Bronchial epithelial cell (primary cell): Measurements from ENCODE around the gene TRIM69. TPM values are rescaled to one million over a fixed set of nuclear protein-coding genes. Genes with fewer than 3 reads are reported as not detected.
"Not testable (repeated sequence)": the region's sequence is repeated elsewhere in the genome, so short reads cannot be mapped to it uniquely, and the experiment has no call there.

Source experiments
- DNase-seq: peaks from one replicate; pipeline ENCODE4 v3.0.0-alpha.2; 2010; ENCODE audit warnings: low read depth
- FAIRE-seq: peaks from 2 replicates; lab custom pipeline; 2011; peaks lifted over from hg19 to GRCh38; lab: Jason Lieb, UNC
- H3K27me3 ChIP-seq: 2 replicates; pipeline ENCODE4 v1.5.1; 2011; ENCODE audit warnings: low read length; ENCODE audit not compliant: control insufficient read depth, insufficient read depth
- H3K36me3 ChIP-seq: 2 replicates; pipeline ENCODE4 v1.5.1; 2011; ENCODE audit warnings: low read length; ENCODE audit not compliant: control insufficient read depth, insufficient read depth
- H3K4me3 ChIP-seq: 2 replicates; pipeline ENCODE4 v1.5.1; 2011; ENCODE audit warnings: mild to moderate bottlenecking, low read depth, low read length, control low read depth
- total RNA-seq: library from RNA; depleted of rRNA; stranded (reverse); fragments of >200 nt; gene quantifications from 2 replicates; pipeline ENCODE4 v1.2.1, GENCODE V29; 2014
- TF ChIP-seq, protein P1 (sequence below): IDR thresholded peaks from 2 replicates; pipeline ENCODE4 v1.5.1; 2011; ENCODE audit warnings: mild to moderate bottlenecking, moderate library complexity, low read length, control low read depth, inconsistent platforms; ENCODE audit not compliant: insufficient read depth, severe bottlenecking

Gene TRIM69
- total RNA-seq, 1 donor from 2014 or later = 7.1 TPM

DNA sequence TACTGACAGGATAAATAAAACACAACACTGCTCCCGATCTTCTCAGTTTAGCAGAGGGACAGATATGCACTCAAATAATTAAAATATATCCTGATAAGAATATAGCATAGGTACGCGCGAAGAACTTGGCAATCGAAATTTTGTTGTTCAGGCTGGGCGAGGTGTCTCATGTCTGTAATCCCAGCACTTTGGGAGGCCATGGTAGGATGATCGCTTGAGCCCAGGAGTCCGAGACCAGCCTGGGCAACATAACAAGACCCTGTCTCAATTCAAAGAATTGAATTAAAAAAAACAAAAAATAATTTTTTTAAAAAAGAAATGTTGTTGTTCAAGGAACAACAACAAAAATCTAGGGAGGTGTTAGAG is 17.4 kb upstream of the TRIM69 start:
- peaks cover 13% of the 10 kb centered on the region for H3K36me3 ChIP-seq
- DNase-seq (no peak), FAIRE-seq (no peak)
- H3K27me3 ChIP-seq = no peaks in the 10 kb centered on the region
- no peak overlapping the region for H3K4me3 ChIP-seq
- TF ChIP-seq, protein P1, sequence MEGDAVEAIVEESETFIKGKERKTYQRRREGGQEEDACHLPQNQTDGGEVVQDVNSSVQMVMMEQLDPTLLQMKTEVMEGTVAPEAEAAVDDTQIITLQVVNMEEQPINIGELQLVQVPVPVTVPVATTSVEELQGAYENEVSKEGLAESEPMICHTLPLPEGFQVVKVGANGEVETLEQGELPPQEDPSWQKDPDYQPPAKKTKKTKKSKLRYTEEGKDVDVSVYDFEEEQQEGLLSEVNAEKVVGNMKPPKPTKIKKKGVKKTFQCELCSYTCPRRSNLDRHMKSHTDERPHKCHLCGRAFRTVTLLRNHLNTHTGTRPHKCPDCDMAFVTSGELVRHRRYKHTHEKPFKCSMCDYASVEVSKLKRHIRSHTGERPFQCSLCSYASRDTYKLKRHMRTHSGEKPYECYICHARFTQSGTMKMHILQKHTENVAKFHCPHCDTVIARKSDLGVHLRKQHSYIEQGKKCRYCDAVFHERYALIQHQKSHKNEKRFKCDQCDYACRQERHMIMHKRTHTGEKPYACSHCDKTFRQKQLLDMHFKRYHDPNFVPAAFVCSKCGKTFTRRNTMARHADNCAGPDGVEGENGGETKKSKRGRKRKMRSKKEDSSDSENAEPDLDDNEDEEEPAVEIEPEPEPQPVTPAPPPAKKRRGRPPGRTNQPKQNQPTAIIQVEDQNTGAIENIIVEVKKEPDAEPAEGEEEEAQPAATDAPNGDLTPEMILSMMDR = no peak

DNA sequence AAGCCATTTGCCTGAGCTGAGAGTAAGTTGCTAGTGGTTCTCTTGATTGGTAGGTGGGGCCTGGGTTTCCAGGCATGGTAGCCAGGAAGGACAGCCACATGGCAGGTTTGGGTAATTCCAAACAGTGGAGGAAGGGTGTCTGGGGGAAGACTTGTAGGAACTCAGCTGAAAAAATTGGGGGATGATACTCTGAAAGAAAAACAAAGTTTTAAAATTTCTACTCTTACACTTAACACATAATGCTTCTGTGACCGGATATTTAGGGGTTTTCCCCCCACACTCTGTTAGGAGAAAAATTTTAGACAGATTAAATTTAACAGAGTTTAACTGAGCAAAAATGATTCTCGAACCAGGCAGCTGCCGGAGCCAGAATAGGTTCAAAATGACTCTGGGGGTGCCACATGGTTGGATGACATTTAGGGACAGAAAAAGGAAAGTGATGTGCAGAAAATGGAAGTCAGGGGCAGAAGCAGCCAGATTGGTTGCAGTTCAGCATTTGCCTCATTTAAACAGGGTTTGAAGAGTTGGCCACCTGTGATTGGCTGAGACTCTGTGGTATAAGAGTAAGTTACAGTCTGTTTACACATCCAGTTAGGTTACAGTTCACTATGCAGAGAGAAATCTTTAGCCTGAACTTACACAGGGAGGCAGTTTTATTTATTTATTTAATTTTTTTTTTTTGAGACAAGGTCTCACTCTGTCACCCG is 16.9 kb upstream of the TRIM69 start:
- Histone ChIP-seq H3K27me3 (no peaks in the 10 kb centered on the region), H3K36me3 (peaks cover 13% of the 10 kb centered on the region), H3K4me3 (no peak overlapping the region)
- DNase-seq = no peak
- FAIRE-seq = no peak
- TF ChIP-seq, protein P1 = no peak

DNA sequence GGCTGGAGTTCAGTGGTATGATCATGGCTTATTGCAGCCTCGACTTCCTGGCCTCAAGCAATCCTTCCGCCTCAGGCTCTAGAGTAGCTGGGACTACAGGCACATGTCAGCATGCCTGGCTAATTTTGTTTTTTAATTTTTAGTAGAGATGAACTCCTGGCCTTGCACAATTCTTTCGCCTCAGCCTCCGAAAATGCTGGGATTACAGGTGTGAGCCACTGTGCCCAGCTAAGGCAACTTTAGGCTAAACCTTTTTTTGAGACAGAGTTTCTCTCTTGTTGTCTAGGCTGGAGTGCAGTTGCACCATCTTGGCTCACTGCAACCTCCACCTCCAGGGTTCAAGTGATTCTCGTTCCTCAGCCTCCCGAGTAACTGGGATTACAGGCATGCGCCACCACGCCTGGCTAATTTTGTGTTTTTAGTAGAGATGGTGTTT is 16.3 kb upstream of the TRIM69 start:
- H3K27me3 ChIP-seq, H3K4me3 ChIP-seq, FAIRE-seq, DNase-seq: not testable (repeated sequence)
- H3K36me3 ChIP-seq = peaks cover 13% of the 10 kb centered on the region

DNA sequence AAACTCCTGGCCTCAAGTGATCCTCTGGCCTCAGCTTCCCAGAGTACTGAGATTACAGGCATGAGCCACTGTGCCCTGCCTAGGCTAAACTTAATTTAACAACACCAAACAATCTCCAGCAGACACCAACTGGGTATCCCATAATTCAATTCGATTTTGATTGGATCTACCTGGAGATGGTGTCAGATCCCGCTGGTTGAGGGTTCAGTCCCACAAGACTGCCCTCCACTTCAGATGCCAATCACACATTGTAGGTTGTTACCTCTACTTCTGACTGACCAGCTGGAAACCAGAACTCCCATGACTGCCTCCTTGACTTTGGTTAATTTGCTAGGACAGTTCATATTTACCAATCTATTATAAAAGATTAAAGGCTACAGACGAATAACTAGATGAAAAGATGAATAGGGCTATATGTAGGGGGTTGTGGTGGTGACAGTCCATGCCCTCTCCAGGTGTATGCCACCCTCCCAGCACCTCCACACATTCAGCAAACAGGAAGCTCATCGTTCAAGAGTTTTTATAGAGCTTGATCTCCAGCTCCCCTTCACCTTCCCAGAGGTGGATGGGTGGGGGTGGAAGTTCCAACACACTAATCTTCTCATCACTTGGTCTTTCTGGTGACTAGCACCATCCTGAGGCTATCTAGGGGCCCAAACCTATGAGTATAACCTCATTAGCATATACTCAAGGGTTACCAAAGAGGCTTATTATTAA is 15.7 kb upstream of the TRIM69 start:
- Histone ChIP-seq H3K36me3 (peaks cover 10% of the 10 kb centered on the region), H3K4me3 (no peak overlapping the region), H3K27me3 (no peaks in the 10 kb centered on the region)
- FAIRE-seq = no peak
- TF ChIP-seq, protein P1 = no peak
- DNase-seq = no peak

GRCh38 chr15:44722011-44722410 is 14.3 kb upstream of the TRIM69 start:
- no peak for DNase-seq
- Histone ChIP-seq H3K36me3 (peaks cover under 1% of the 10 kb centered on the region), H3K4me3 (no peak overlapping the region), H3K27me3 (no peaks in the 10 kb centered on the region)
- TF ChIP-seq, protein P1 = no peak
- no peak for FAIRE-seq

- no peaks in the 10 kb centered on the region for H3K27me3 ChIP-seq
- DNase-seq = no peak
- no peaks in the 10 kb centered on the region for H3K36me3 ChIP-seq
- no peak for FAIRE-seq
- H3K4me3 ChIP-seq = no peak overlapping the region
- TF ChIP-seq, protein P1 = no peak
Measured at GRCh38 chr15:44726136-44726535, 10.2 kb upstream of the TRIM69 start.
